SK-N-SH (cell line): Measurements from ENCODE around the gene DDI2. TPM values are rescaled to one million over a fixed set of nuclear protein-coding genes. Genes with fewer than 3 reads are reported as not detected.

Experiments
- CTCF ChIA-PET: fragments of 300-600, 350-600 bp; formaldehyde crosslinking; extraction: SDS; loops from one replicate; lab custom pipeline; 2021; lab: Yijun Ruan, JAX
- POLR2A ChIA-PET: fragments of 350-600 bp; sonication (Branson Sonifier 250); formaldehyde crosslinking; extraction: SDS; loops from one replicate; lab custom pipeline; 2020; ENCODE audit warnings: antibody characterized with exemption, inconsistent platforms; lab: Yijun Ruan, JAX
- DNase-seq: peaks from one replicate; pipeline ENCODE4 v3.0.0; 2012
- H2AFZ ChIP-seq: fragments of 200-600 bp; sonication (generic); 2 replicates; pipeline ENCODE4 v1.8.1; 2016; ENCODE audit warnings: antibody characterized with exemption, mild to moderate bottlenecking, low read depth
- H3F3A ChIP-seq: fragments of 200-600 bp; sonication (generic); replicated peaks from 2 replicates; pipeline ENCODE3; 2016; ENCODE audit warnings: antibody characterized with exemption, mild to moderate bottlenecking; ENCODE audit not compliant: insufficient read depth
- H3K27ac ChIP-seq, 2 experiments: fragments of 200-500 bp in 1 of 2; fragments of 200-600 bp in 1 of 2; sonication (Bioruptor generic) in 1 of 2; sonication (generic), shearing (Covaris generic) in 1 of 2; 2 replicates each; pipeline versions ENCODE4 v1.5.1 to v1.6.1; 2014 to 2016; ENCODE audit warnings: low read depth in 2 of 2, inconsistent platforms in 1 of 2, low read length in 1 of 2, mild to moderate bottlenecking in 1 of 2, mixed read lengths in 1 of 2
- H3K27me3 ChIP-seq: fragments of 200-600 bp; sonication (generic), shearing (Covaris generic); 2 replicates; pipeline ENCODE4 v1.6.1; 2016; ENCODE audit warnings: mixed run types; ENCODE audit not compliant: insufficient read depth
- H3K36me3 ChIP-seq, 2 experiments: fragments of 200-500 bp in 1 of 2; fragments of 200-600 bp in 1 of 2; sonication (Bioruptor generic) in 1 of 2; sonication (generic) in 1 of 2; replicated peaks in 1 of 2; 2 replicates each; pipeline versions ENCODE3 to v1.5.1; 2014 to 2016; ENCODE audit warnings: low read length in 1 of 2, mild to moderate bottlenecking in 1 of 2; ENCODE audit not compliant: insufficient read depth in 2 of 2, control insufficient read depth in 1 of 2
- H3K4me1 ChIP-seq, 2 experiments: fragments of 200-500 bp in 1 of 2; fragments of 200-600 bp in 1 of 2; sonication (Bioruptor generic) in 1 of 2; sonication (generic), shearing (Covaris generic) in 1 of 2; 2 replicates each; pipeline versions ENCODE4 v1.5.1 to v1.6.1; 2014 to 2016; ENCODE audit warnings: low read depth in 1 of 2, low read length in 1 of 2, mixed run types in 1 of 2; ENCODE audit not compliant: insufficient read depth in 2 of 2, control insufficient read depth in 1 of 2
- H3K4me2 ChIP-seq: fragments of 200-600 bp; sonication (generic), shearing (Covaris generic); 2 replicates; pipeline ENCODE4 v1.6.1; 2017; ENCODE audit warnings: mixed run types
- H3K4me3 ChIP-seq, 2 experiments: fragments of 200-500 bp in 1 of 2; fragments of 200-600 bp in 1 of 2; sonication (Bioruptor generic) in 1 of 2; sonication (generic), shearing (Covaris generic) in 1 of 2; 2 replicates each; pipeline versions ENCODE4 v1.5.1 to v1.8.1; 2014 to 2016; ENCODE audit warnings: low read depth in 2 of 2, inconsistent platforms in 1 of 2, low read length in 1 of 2, mild to moderate bottlenecking in 1 of 2, mixed read lengths in 1 of 2, moderate library complexity in 1 of 2
- H3K79me2 ChIP-seq: fragments of 200-600 bp; sonication (generic); 2 replicates; pipeline ENCODE4 v1.8.1; 2017; ENCODE audit warnings: mild to moderate bottlenecking; ENCODE audit not compliant: insufficient read depth
- H3K9ac ChIP-seq: fragments of 200-600 bp; sonication (generic); 2 replicates; pipeline ENCODE4 v1.6.1; 2017; ENCODE audit warnings: mixed run types
- H3K9me2 ChIP-seq: fragments of 200-600 bp; sonication (generic); 2 replicates; pipeline ENCODE4 v1.6.1; 2017; ENCODE audit warnings: mixed run types
- H3K9me3 ChIP-seq: fragments of 200-600 bp; sonication (generic); 2 replicates; pipeline ENCODE4 v1.6.1; 2017; ENCODE audit warnings: mixed run types, mild to moderate bottlenecking, moderate library complexity
- H4K20me1 ChIP-seq: fragments of 200-600 bp; sonication (generic); 2 replicates; pipeline ENCODE4 v1.6.1; 2017; ENCODE audit warnings: mild to moderate bottlenecking, mixed run types; ENCODE audit not compliant: insufficient read depth
- CHD2 ChIP-seq: fragments of 150-350 bp; IDR thresholded peaks from 2 replicates; pipeline ENCODE4 v1.6.1; 2018; ENCODE audit warnings: low read length; ENCODE audit not compliant: partially characterized antibody
- CTCF ChIP-seq: fragments of 200-600 bp; sonication (generic); IDR thresholded peaks from 2 replicates; pipeline ENCODE4 v1.6.1; 2017; ENCODE audit warnings: antibody characterized with exemption, mild to moderate bottlenecking, moderate library complexity
- EP300 ChIP-seq, 2 experiments: IDR thresholded peaks; 2 replicates each; pipeline versions ENCODE4 v1.4.0 to v1.6.1; 2012; ENCODE audit warnings: borderline replicate concordance in 1 of 2, low read depth in 1 of 2, low read length in 1 of 2
- EZH2phosphoT487 ChIP-seq: fragments of 200-600 bp; sonication (generic); IDR thresholded peaks from 2 replicates; pipeline ENCODE4 v1.6.1; 2017; ENCODE audit warnings: low read depth, mixed run types, mild to moderate bottlenecking, antibody characterized with exemption, moderate library complexity, borderline replicate concordance
- FOXM1 ChIP-seq: IDR thresholded peaks from 2 replicates; pipeline ENCODE4 v1.4.0; 2012; ENCODE audit warnings: low read depth, mild to moderate bottlenecking
- GATA2 ChIP-seq: sonication (generic); formaldehyde crosslinking; IDR thresholded peaks from 2 replicates; pipeline ENCODE4 v1.5.0; 2020; ENCODE audit warnings: mild to moderate bottlenecking, missing genetic modification reagents
- MAX ChIP-seq: IDR thresholded peaks from 2 replicates; pipeline ENCODE4 v1.4.0; 2012; ENCODE audit warnings: low read depth
- MXI1 ChIP-seq: IDR thresholded peaks from 2 replicates; pipeline ENCODE4 v1.6.1; 2012; ENCODE audit warnings: mild to moderate bottlenecking, low read depth, low read length, improper control_type of control experiment
- PBX3 ChIP-seq: IDR thresholded peaks from 2 replicates; pipeline ENCODE4; 2012
- RCOR1 ChIP-seq: fragments of 150-350 bp; IDR thresholded peaks from 2 replicates; pipeline ENCODE4 v1.6.1; 2017; ENCODE audit warnings: antibody characterized with exemption, low read length
- TAF1 ChIP-seq: IDR thresholded peaks from 2 replicates; pipeline ENCODE4 v1.6.1; 2012; ENCODE audit warnings: low read depth, mild to moderate bottlenecking, low read length, moderate library complexity, borderline replicate concordance
- YY1 ChIP-seq: IDR thresholded peaks from 2 replicates; pipeline ENCODE4 v1.4.0; 2012; ENCODE audit warnings: low read depth, mild to moderate bottlenecking
- ZBTB33 ChIP-seq: IDR thresholded peaks from 2 replicates; pipeline ENCODE4 v1.4.0; 2012; ENCODE audit warnings: low read depth, borderline replicate concordance
- WGBS: methylation state at CpG from one replicate; pipeline ENCODE4 v1.1.6; 2017; ENCODE audit warnings: low lambda C conversion rate; 5-methylcytosine and 5-hydroxymethylcytosine counted together
- polyA plus RNA-seq, 3 experiments: library from polyadenylated mRNA; depleted of rRNA; stranded (reverse); fragments of >200 nt; gene quantifications; 2 replicates each; pipeline ENCODE4 v1.2.3, GENCODE V29; 2012

DDI2 gene
- polyA plus RNA-seq, 1 of the 3 experiments (the other 2 are of a cell fraction) = 2.8 TPM

GRCh38 chr1:15579683-15580047, 37.6 kb upstream of the DDI2 start (continued):
- TF ChIP-seq ZBTB33 (no peak), CHD2 (no peak)

GRCh38 chr1:15583016-15583706, 34.1 kb upstream of the DDI2 start:
- H3K9me3 ChIP-seq = no peaks in the 10 kb centered on the region
- DNase-seq = no peak
- no peak for TF ChIP-seq TAF1
- TF ChIP-seq GATA2 (CRISPR knock-in tag) = no peak
- TF ChIP-seq RCOR1 = no peak
- TF ChIP-seq YY1 = no peak
- TF ChIP-seq EZH2phosphoT487 = no peak
- CTCF ChIA-PET = interaction anchor here (0.6 to 1.9 kb wide), 4 partner anchors 15 to 729 kb away, joined by 3 to 4 read pairs (median 4); partner anchors contain the start of gene FAM131C
- no peaks in the 10 kb centered on the region for H3K79me2 ChIP-seq
- H3K27ac ChIP-seq = no peak overlapping the region
- no peak overlapping the region for H2AFZ ChIP-seq
- H3K9ac ChIP-seq = no peak overlapping the region
- no peaks in the 10 kb centered on the region for H3K36me3 ChIP-seq
- H3K4me1 ChIP-seq = no peaks in the 10 kb centered on the region
- no peaks in the 10 kb centered on the region for H3K27me3 ChIP-seq
- H4K20me1 ChIP-seq = no peaks in the 10 kb centered on the region
- H3F3A ChIP-seq = peaks cover 2% of the 10 kb centered on the region
- no peaks in the 10 kb centered on the region for H3K9me2 ChIP-seq
- no peak overlapping the region for H3K4me3 ChIP-seq
- WGBS = 96% methylated on average over 16 of the region's 18 CpGs
- no peak overlapping the region for H3K4me2 ChIP-seq
- POLR2A ChIA-PET = no interaction called here

GRCh38 chr1:15584489-15585363, 32.5 kb upstream of the DDI2 start, which contains the start of gene AGMAT:
TSS of gene AGMAT (minus strand) at chr1:15585051. CDS start at chr1:15584967, 84 bp downstream.
- no peak within 1 kb of the TSS for H3K27ac ChIP-seq
- no peak within 1 kb of the TSS for H3K9ac ChIP-seq
- peak within 1 kb of the TSS; percentile 63; the same call in 1 of the 2 replicates for H2AFZ ChIP-seq
- ChIA-PET CTCF (interaction anchor here (0.7 to 1.9 kb wide), 3 partner anchors 14 to 157 kb away, joined by 4 to 7 read pairs (median 6); no protein-coding TSS in a partner anchor), POLR2A (no interaction called here)
- WGBS = 38% methylated on average over 27 of the region's 68 CpGs
- peak; percentile 84 for DNase-seq
- H3K9me2 ChIP-seq = no peaks in the 10 kb centered on the region
- H3K79me2 ChIP-seq = no peaks in the 10 kb centered on the region
- H4K20me1 ChIP-seq = no peaks in the 10 kb centered on the region
- no peaks in the 10 kb centered on the region for H3K4me1 ChIP-seq
- no peaks in the 10 kb centered on the region for H3K36me3 ChIP-seq
- no peaks in the 10 kb centered on the region for H3K9me3 ChIP-seq
- H3F3A ChIP-seq = no peaks in the 10 kb centered on the region
- no peaks in the 10 kb centered on the region for H3K27me3 ChIP-seq
- peak within 1 kb of the TSS in 1 of 2 experiments; percentile 32; a peak in 2 of 4 replicates for H3K4me3 ChIP-seq
- no peak for TF ChIP-seq EP300 (IDR thresholded peaks at IDR 0.05; ENCODE audit: borderline replicate concordance in 1 of 2, low read depth in 1 of 2, low read length in 1 of 2)
- TF ChIP-seq CTCF = peak; percentile 27; the same call in 1 of the 2 replicates
- TF ChIP-seq FOXM1 = no peak
- TF ChIP-seq MAX = 0 out of 2 replicates have a peak, but pooled peaks have one; percentile 20
- no peak for TF ChIP-seq PBX3
- no peak for TF ChIP-seq TAF1
- peak; percentile 61 for TF ChIP-seq MXI1
- H3K4me2 ChIP-seq = peak within 1 kb of the TSS; percentile 55; the same call in 1 of the 2 replicates
